ENCODE results near the gene IRF2. TPM values are rescaled to one million over a fixed set of nuclear protein-coding genes. Genes with fewer than 3 reads are reported as not detected.

Gene IRF2
- polyA plus RNA-seq, 1 donor (not counting 4 experiments of a cell fraction or from before 2014, with no cell fraction given): 23.8 TPM

DNA sequence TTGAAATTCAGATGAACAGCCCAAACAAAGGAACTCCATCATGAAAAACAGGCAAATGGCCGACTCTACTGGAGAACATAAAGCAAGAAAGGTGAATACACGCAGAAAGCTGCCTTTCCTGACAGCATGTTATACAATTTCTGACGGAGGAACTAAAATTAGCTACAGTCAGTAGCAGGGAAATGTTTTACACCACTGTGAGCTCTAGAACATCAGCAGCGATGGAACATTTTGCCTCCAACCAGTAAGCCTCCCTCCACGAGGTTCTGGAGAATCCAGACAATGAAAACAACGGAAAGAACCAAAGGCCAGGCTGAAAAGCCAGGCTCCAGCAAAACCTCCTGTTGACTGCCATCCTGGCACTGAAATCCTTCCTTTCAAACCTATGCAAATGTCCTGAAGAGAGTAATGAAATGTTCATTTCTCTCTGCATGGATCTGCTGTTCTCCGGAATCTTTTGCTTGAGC lies 78.9 kb downstream of the IRF2 start:
- no peak overlapping the region for H3K27ac ChIP-seq (ENCODE audit: control insufficient read depth, insufficient read depth, low read length)
- DNase-seq (ENCODE audit: low read depth, low spot score): no peak
- no peaks in the 10 kb centered on the region for H3K27me3 ChIP-seq (ENCODE audit: control insufficient read depth, extremely low read depth, insufficient read depth, low read length)
- no peaks in the 10 kb centered on the region for H3K79me2 ChIP-seq (ENCODE audit: control insufficient read depth, insufficient read depth, low read length)
- no peak overlapping the region for H3K4me3 ChIP-seq (ENCODE audit: control insufficient read depth in 2 of 3, extremely low read depth in 1 of 3, insufficient read depth in 2 of 3, low read depth in 1 of 3, low read length in 3 of 3)
- dilution Hi-C loops (cut with MboI; ENCODE audit: extremely low pct_ligation_motif_present, low sequenced_read_pairs): no loop called here
- no peak for TF ChIP-seq EZH2 (IDR thresholded peaks at IDR 0.05; ENCODE audit: low read length)
- TF ChIP-seq, protein P1, sequence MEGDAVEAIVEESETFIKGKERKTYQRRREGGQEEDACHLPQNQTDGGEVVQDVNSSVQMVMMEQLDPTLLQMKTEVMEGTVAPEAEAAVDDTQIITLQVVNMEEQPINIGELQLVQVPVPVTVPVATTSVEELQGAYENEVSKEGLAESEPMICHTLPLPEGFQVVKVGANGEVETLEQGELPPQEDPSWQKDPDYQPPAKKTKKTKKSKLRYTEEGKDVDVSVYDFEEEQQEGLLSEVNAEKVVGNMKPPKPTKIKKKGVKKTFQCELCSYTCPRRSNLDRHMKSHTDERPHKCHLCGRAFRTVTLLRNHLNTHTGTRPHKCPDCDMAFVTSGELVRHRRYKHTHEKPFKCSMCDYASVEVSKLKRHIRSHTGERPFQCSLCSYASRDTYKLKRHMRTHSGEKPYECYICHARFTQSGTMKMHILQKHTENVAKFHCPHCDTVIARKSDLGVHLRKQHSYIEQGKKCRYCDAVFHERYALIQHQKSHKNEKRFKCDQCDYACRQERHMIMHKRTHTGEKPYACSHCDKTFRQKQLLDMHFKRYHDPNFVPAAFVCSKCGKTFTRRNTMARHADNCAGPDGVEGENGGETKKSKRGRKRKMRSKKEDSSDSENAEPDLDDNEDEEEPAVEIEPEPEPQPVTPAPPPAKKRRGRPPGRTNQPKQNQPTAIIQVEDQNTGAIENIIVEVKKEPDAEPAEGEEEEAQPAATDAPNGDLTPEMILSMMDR (optimal IDR thresholded peaks at IDR 0.05 in 1 of 3, IDR thresholded peaks at IDR 0.05 in 1 of 3, conservative IDR thresholded peaks at IDR 0.05 in 1 of 3; ENCODE audit: extremely low read depth in 1 of 3, insufficient read depth in 2 of 3, low read length in 3 of 3): no peak
- H4K20me1 ChIP-seq (ENCODE audit: control insufficient read depth, extremely low read depth, insufficient read depth, low read length): no peaks in the 10 kb centered on the region
- no peak overlapping the region for H2AFZ ChIP-seq (ENCODE audit: control insufficient read depth, low read length)
- H3K9me1 ChIP-seq (ENCODE audit: control insufficient read depth, extremely low read depth, insufficient read depth, low read length): no peaks in the 10 kb centered on the region
- H3K4me1 ChIP-seq (ENCODE audit: control insufficient read depth, extremely low read depth, insufficient read depth, low read length): peaks cover 5% of the 10 kb centered on the region
- H3K9me3 ChIP-seq (ENCODE audit: control insufficient read depth, low read depth, low read length): no peaks in the 10 kb centered on the region
- H3K36me3 ChIP-seq (ENCODE audit: control insufficient read depth in 2 of 2, extremely low read depth in 1 of 2, insufficient read depth in 2 of 2, low read length in 2 of 2): peaks cover 16 to 26% of the 10 kb centered on the region in 2 experiments
- no peak overlapping the region for H3K9ac ChIP-seq (ENCODE audit: control insufficient read depth, extremely low read depth, insufficient read depth, low read length)
- no peak for FAIRE-seq
- H3K4me2 ChIP-seq (ENCODE audit: control insufficient read depth, extremely low read depth, insufficient read depth, low read depth, low read length): no peak overlapping the region

DNA sequence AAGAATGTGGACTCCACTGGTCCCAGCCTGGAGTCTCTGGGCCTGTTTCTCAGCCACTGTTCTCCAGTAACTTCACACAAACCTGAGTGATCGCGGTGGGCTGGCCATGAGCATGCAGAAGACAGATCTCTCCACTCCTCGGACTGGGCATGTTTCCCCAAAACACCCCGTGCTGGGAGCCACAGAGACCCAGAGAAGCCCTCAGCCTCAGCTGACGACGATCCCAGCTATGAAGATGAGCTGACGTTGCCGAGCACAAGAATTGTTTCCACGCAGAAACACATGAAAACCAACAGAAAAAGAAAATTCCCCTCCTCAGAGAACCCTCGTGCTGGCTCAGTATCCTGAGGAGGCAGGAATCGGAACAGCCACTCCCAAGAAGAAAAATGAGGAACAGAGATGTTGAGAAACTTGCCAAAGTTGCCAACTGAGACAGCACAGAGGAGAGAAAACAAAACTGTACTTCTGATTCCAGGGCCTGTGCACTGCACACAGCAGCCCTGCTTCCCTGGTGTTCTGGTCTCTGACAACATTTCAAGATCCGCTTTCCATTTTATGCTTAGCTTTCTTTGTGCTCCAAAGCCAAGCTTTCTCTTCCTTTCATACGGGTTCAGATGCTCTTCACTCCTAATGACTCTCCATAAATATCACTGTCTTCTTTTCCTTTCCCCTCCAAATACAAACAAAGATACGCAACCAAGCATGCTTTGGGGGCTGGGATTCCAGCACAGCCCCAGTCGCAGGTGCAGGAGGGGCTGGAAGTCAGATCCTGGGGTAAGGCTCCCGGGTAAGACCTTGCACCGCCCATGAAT lies 81.4 kb downstream of the IRF2 start:
- Histone ChIP-seq H3K9me1 (ENCODE audit: control insufficient read depth, extremely low read depth, insufficient read depth, low read length) (no peaks in the 10 kb centered on the region), H3K9ac (ENCODE audit: control insufficient read depth, extremely low read depth, insufficient read depth, low read length) (no peak overlapping the region), H3K4me3 (ENCODE audit: control insufficient read depth in 2 of 3, extremely low read depth in 1 of 3, insufficient read depth in 2 of 3, low read depth in 1 of 3, low read length in 3 of 3) (no peak overlapping the region), H3K27ac (ENCODE audit: control insufficient read depth, insufficient read depth, low read length) (no peak overlapping the region), H3K27me3 (ENCODE audit: control insufficient read depth, extremely low read depth, insufficient read depth, low read length) (no peaks in the 10 kb centered on the region), H3K4me2 (ENCODE audit: control insufficient read depth, extremely low read depth, insufficient read depth, low read depth, low read length) (no peak overlapping the region), H4K20me1 (ENCODE audit: control insufficient read depth, extremely low read depth, insufficient read depth, low read length) (no peaks in the 10 kb centered on the region), H2AFZ (ENCODE audit: control insufficient read depth, low read length) (no peak overlapping the region), H3K36me3 (ENCODE audit: control insufficient read depth in 2 of 2, extremely low read depth in 1 of 2, insufficient read depth in 2 of 2, low read length in 2 of 2) (peaks cover 18 to 27% of the 10 kb centered on the region in 2 experiments), H3K9me3 (ENCODE audit: control insufficient read depth, low read depth, low read length) (no peaks in the 10 kb centered on the region), H3K4me1 (ENCODE audit: control insufficient read depth, extremely low read depth, insufficient read depth, low read length) (no peaks in the 10 kb centered on the region), H3K79me2 (ENCODE audit: control insufficient read depth, insufficient read depth, low read length) (no peaks in the 10 kb centered on the region)
- FAIRE-seq: no peak
- DNase-seq (ENCODE audit: low read depth, low spot score): no peak
- dilution Hi-C loops (cut with MboI; ENCODE audit: extremely low pct_ligation_motif_present, low sequenced_read_pairs): no loop called here
- TF ChIP-seq EZH2 (IDR thresholded peaks at IDR 0.05; ENCODE audit: low read length): no peak
- TF ChIP-seq, protein P1 (optimal IDR thresholded peaks at IDR 0.05 in 1 of 3, IDR thresholded peaks at IDR 0.05 in 1 of 3, conservative IDR thresholded peaks at IDR 0.05 in 1 of 3; ENCODE audit: extremely low read depth in 1 of 3, insufficient read depth in 2 of 3, low read length in 3 of 3): no peak
